Measurements from ENCODE around the gene PACRG. TPM values are rescaled to one million over a fixed set of nuclear protein-coding genes. Genes with fewer than 3 reads are reported as not detected.

PACRG gene
- total and polyA plus RNA-seq, 2 of the 13 experiments (the other 11 are each of a cell fraction or from before 2014, with no cell fraction given): 0.13 TPM; not detected in 1

GRCh38 chr6:162727322-162728182 lies at the start of gene PACRG, which contains the start of gene PRKN (continued):
- TF ChIP-seq TFE3 (CRISPR knock-in tag; IDR thresholded peaks at IDR 0.05) (peak; percentile 62), ZNF652 (CRISPR knock-in tag; IDR thresholded peaks at IDR 0.05; ENCODE audit: borderline replicate concordance, low read depth) (peak; percentile 70; the same call in 1 of the 2 replicates), MAFK (conservative IDR thresholded peaks at IDR 0.05 in 1 of 2, IDR thresholded peaks at IDR 0.05 in 1 of 2; ENCODE audit: low read length in 2 of 2) (no peak), ZNF225 (CRISPR knock-in tag; IDR thresholded peaks at IDR 0.05) (peak; percentile 92), ZNF543 (CRISPR knock-in tag; IDR thresholded peaks at IDR 0.05) (peak; percentile 65), BRD4 (CRISPR knock-in tag; IDR thresholded peaks at IDR 0.05) (0 out of 2 replicates have a peak, but pooled peaks have one; percentile 37), MYNN (CRISPR knock-in tag; IDR thresholded peaks at IDR 0.05; ENCODE audit: low read depth) (no peak), SMYD3 (CRISPR knock-in tag; IDR thresholded peaks at IDR 0.05) (peak; percentile 82; the same call in 1 of the 2 replicates), ZNF235 (CRISPR knock-in tag; IDR thresholded peaks at IDR 0.05; ENCODE audit: borderline replicate concordance) (0 out of 2 replicates have a peak, but pooled peaks have one; percentile 74), ZNF337 (CRISPR knock-in tag; IDR thresholded peaks at IDR 0.05; ENCODE audit: borderline replicate concordance, low read depth) (0 out of 2 replicates have a peak, but pooled peaks have one; percentile 60), SIN3B (IDR thresholded peaks at IDR 0.05; ENCODE audit: low read length) (no peak), ZBTB14 (CRISPR knock-in tag; IDR thresholded peaks at IDR 0.05) (no peak), ZNF138 (CRISPR knock-in tag; IDR thresholded peaks at IDR 0.05; ENCODE audit: low read depth) (no peak; the same call in 1 of the 2 replicates), EP300 (IDR thresholded peaks at IDR 0.05; ENCODE audit: low read depth in 2 of 2, low read length in 2 of 2) (peak; percentile 58 to 66; a peak in 3 of 4 replicates), EP300 (CRISPR knock-in tag; IDR thresholded peaks at IDR 0.05; ENCODE audit: borderline replicate concordance) (no peak; the same call in 1 of the 2 replicates)
- TF ChIP-seq, protein P1, sequence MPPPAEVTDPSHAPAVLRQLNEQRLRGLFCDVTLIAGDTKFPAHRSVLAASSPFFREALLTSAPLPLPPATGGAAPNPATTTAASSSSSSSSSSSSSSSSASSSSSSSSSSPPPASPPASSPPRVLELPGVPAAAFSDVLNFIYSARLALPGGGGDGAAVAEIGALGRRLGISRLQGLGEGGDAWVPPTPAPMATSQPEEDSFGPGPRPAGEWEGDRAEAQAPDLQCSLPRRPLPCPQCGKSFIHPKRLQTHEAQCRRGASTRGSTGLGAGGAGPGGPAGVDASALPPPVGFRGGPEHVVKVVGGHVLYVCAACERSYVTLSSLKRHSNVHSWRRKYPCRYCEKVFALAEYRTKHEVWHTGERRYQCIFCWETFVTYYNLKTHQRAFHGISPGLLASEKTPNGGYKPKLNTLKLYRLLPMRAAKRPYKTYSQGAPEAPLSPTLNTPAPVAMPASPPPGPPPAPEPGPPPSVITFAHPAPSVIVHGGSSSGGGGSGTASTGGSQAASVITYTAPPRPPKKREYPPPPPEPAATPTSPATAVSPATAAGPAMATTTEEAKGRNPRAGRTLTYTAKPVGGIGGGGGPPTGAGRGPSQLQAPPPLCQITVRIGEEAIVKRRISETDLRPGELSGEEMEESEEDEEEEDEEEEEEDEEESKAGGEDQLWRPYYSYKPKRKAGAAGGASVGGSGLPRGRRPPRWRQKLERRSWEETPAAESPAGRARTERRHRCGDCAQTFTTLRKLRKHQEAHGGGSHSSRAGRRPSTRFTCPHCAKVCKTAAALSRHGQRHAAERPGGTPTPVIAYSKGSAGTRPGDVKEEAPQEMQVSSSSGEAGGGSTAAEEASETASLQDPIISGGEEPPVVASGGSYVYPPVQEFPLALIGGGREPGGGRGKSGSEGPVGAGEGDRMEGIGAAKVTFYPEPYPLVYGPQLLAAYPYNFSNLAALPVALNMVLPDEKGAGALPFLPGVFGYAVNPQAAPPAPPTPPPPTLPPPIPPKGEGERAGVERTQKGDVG (CRISPR knock-in tag; IDR thresholded peaks at IDR 0.05; ENCODE audit: borderline replicate concordance): 0 out of 2 replicates have a peak, but pooled peaks have one; percentile 34
- TF ChIP-seq, protein P2, sequence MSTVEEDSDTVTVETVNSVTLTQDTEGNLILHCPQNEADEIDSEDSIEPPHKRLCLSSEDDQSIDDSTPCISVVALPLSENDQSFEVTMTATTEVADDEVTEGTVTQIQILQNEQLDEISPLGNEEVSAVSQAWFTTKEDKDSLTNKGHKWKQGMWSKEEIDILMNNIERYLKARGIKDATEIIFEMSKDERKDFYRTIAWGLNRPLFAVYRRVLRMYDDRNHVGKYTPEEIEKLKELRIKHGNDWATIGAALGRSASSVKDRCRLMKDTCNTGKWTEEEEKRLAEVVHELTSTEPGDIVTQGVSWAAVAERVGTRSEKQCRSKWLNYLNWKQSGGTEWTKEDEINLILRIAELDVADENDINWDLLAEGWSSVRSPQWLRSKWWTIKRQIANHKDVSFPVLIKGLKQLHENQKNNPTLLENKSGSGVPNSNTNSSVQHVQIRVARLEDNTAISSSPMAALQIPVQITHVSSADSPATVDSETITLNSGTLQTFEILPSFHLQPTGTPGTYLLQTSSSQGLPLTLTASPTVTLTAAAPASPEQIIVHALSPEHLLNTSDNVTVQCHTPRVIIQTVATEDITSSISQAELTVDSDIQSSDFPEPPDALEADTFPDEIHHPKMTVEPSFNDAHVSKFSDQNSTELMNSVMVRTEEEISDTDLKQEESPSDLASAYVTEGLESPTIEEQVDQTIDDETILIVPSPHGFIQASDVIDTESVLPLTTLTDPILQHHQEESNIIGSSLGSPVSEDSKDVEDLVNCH (CRISPR knock-in tag; IDR thresholded peaks at IDR 0.05): no peak
- TF ChIP-seq, protein P3, sequence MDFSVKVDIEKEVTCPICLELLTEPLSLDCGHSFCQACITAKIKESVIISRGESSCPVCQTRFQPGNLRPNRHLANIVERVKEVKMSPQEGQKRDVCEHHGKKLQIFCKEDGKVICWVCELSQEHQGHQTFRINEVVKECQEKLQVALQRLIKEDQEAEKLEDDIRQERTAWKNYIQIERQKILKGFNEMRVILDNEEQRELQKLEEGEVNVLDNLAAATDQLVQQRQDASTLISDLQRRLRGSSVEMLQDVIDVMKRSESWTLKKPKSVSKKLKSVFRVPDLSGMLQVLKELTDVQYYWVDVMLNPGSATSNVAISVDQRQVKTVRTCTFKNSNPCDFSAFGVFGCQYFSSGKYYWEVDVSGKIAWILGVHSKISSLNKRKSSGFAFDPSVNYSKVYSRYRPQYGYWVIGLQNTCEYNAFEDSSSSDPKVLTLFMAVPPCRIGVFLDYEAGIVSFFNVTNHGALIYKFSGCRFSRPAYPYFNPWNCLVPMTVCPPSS (IDR thresholded peaks at IDR 0.05): no peak
